ENCODE measurements around the gene CBR4. TPM values are rescaled to one million over a fixed set of nuclear protein-coding genes. Genes with fewer than 3 reads are reported as not detected.

Gene CBR4
- 13.1 and 13.3 TPM in 2 replicates for total RNA-seq

DNA sequence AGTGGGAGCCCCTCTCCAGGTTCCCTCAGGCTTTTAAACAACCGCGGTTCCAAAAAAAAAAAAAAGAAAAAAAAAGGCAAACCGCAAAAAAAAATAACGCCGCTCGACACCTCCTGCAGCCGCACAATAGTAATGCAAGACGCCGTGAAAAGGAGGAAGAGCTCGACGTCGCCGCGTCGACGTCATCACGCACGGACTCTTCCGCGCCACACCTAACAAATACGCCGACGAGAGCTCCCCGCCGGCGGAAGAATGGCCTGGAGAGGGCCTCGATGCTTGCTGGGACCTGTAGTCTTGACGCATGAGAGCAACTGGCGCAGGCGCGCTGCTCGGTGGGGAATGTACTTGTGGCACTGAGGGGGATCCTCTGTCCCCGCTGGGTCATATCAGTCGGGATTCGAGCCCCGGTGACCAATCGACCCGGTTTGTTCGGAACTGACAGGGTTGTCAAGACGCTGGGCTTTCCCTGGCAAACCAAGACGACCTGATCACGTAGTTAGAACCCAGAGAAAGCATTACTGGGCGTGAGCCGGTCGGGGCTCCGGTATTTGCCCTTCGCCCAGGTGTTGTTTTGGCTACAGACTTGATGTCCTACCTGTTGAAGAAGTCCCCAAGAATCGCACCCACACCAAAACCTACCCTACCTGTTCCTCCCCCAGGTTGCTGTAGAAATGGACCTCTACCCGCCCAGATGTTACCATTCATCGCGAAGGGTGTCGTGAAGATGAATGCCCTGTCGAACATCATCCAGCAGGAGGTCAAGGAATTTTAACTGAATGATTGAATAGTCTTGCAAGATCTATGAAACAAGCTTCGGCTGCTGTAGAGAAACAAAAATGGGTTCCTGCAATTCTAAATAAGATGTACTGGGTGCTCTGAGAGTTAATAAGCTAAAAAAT is at the start of gene CBR4:
TSS of gene CBR4 (minus strand) at position 131 of the 899 bp plus-strand sequence. CDS start 166 bp downstream, outside the sequence.

All from aortic smooth muscle cell (primary cell).